Measurements from ENCODE around the gene TAS2R60. TPM values are rescaled to one million over a fixed set of nuclear protein-coding genes. Genes with fewer than 3 reads are reported as not detected.
"Not testable (repeated sequence)": the region's sequence is repeated elsewhere in the genome, so short reads cannot be mapped to it uniquely, and the experiment has no call there.

TAS2R60 gene
- polyA plus RNA-seq, 1 donor = not detected

- DNase-seq = no peak
Observed at GRCh38 chr7:143479055-143479766, 36.0 kb downstream of the TAS2R60 start.

- no peak for DNase-seq
Observed at GRCh38 chr7:143480501-143480900, 37.2 kb downstream of the TAS2R60 start.

- peak; percentile 56 for DNase-seq
Observed at GRCh38 chr7:143484119-143484518, 40.9 kb downstream of the TAS2R60 start.

- DNase-seq = no peak
Observed at GRCh38 chr7:143485094-143485493, 41.8 kb downstream of the TAS2R60 start.

DNA sequence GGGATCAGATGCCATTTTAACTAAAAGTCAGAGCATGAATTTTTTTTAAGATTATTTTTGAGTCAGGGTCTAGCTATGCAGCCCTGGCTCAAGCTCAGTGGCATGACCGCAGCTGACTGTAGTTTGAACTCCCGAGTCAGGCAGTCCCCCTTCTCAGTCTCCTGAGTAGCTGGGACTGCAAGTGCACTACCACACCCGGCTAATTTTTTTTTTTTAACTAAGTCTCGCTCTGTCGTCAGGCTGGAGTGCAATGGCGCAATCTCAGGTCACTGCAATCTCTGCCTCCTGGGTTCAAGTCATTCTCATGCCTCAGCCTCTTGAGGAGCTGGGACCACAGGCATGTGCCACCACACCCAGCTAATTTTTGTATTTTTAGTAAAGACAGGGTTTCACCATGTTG lies 42.2 kb downstream of the TAS2R60 start:
- no peak for DNase-seq

GRCh38 chr7:143486266-143486665 lies 43.0 kb downstream of the TAS2R60 start:
- not testable (repeated sequence) for DNase-seq

GRCh38 chr7:143487061-143487460 lies 43.8 kb downstream of the TAS2R60 start:
- no peak for DNase-seq

DNA sequence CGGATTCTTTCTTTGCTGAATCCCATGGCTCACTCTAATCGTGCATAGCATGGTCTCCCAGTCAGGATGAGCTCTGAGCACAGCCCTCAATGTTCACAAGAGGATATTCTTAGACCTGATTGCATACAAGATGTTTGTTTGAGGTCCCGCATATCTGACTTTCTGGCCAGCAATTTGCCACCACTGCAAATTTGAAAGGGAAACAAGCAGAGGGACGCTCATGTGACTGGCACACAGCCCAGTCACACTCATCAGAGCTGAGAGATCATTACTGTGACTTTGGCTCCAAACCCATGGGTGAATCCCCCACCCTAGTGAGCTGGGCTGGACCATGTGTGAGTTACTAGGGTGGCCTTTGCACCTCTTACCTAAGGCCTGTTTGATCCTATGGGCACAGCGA lies 44.3 kb downstream of the TAS2R60 start:
- peak; percentile 57 for DNase-seq

- DNase-seq = no peak
Observed at GRCh38 chr7:143490717-143491306, 47.6 kb downstream of the TAS2R60 start.

DNA sequence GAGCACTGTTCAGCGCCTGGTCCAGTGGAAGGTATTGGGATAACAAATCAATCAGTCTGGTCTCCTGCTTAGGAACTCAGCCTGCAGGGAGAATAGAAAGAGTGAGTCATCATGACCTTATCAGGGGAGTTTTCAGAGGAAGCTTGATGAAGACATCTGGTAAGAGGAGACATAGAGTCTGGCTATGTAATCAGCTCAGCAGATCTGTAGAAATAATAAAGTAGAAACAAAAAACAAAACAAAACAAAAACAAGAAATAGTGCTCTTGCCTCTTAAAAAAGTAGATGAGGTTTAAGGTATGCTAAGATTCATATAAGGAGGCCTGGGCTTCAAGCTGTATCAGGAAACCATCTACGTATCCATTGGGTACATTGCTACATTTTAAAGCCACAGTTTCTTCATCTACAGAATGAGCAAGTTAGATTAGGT lies 48.8 kb downstream of the TAS2R60 start:
- DNase-seq = no peak

DNA sequence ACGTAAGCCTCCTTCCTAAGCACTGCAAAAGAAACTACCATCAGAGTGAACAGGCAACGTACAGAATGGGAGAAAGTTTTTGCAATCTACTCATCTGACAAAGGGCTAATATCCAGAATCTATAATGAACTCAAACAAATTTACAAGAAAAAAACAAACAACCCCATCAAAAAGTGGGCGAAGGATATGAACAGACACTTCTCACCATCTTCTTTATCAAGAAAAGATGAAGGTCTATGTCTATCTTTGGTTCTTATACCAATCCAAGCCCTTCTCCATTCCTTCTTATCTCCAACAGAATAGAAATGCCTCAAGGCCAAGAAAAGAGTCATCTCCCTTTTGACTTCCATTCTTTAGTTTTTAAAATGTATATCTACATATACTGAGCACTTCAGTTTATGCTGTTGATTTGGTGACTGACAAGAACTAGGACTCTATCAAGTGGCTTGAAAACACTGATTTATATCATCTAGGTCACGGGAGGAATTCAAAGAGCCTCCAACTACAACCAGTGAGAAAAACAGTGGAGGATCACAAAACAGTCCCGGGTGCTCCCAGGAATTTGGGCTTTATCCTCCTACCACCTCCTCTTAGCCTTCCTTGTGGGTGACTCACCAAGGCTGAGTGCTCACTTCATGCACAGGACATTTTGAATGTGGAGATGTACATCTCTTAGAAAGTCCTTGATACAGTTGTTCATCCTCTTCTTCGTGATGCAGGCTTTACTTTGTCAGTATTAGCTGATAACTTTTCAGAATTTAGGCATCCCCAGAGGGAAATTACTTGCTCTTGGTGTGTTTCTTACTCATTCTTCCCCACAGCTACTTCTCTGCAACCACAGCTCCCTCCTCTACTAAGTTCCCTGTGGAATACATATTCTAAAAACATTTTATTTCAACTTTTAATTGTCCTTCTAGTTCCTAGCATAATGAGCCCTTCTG lies 49.8 kb downstream of the TAS2R60 start:
- DNase-seq = no peak

GRCh38 chr7:143493751-143494150 lies 50.5 kb downstream of the TAS2R60 start:
- no peak for DNase-seq

Other genes with a start within 250 kb of the TAS2R60 start
- gene TAS2R40, start 221.4 kb upstream of the TAS2R60 start, polyA plus RNA-seq (ENCODE audit: insufficient read length) = not detected
- 81.9 TPM for gene GSTK1, start 180.0 kb upstream of the TAS2R60 start, polyA plus RNA-seq (ENCODE audit: insufficient read length)
- 0.98 TPM for gene TMEM139, start 158.5 kb upstream of the TAS2R60 start, polyA plus RNA-seq (ENCODE audit: insufficient read length)
- gene CASP2, start 155.1 kb upstream of the TAS2R60 start, polyA plus RNA-seq (ENCODE audit: insufficient read length) = 25.4 TPM
- gene CLCN1, start 127.3 kb upstream of the TAS2R60 start, polyA plus RNA-seq (ENCODE audit: insufficient read length) = 2.5 TPM
- 1.8 TPM for gene FAM131B, start 80.7 kb upstream of the TAS2R60 start, polyA plus RNA-seq (ENCODE audit: insufficient read length)
- gene ZYX, start 62.1 kb upstream of the TAS2R60 start, polyA plus RNA-seq (ENCODE audit: insufficient read length) = 259 TPM
- 5.8 TPM for gene EPHA1, start 34.6 kb upstream of the TAS2R60 start, polyA plus RNA-seq (ENCODE audit: insufficient read length)
- not detected for gene TAS2R41, start 34.4 kb downstream of the TAS2R60 start, polyA plus RNA-seq (ENCODE audit: insufficient read length)
- gene CTAGE15, start 128.3 kb downstream of the TAS2R60 start, polyA plus RNA-seq (ENCODE audit: insufficient read length) = not detected
- 22.4 TPM for gene TCAF2, start 177.5 kb downstream of the TAS2R60 start, polyA plus RNA-seq (ENCODE audit: insufficient read length)